Thoracic aorta (tissue), 2 donors: ENCODE measurements around the gene MEIS1. TPM values are rescaled to one million over a fixed set of nuclear protein-coding genes. Genes with fewer than 3 reads are reported as not detected.

Experiments
- ATAC-seq: fragments of 150-250 bp; one replicate; pipeline ENCODE4 v1.8.0; 2017; ENCODE audit warnings: low read depth; ENCODE audit not compliant: insufficient number of reproducible peaks, low FRiP score
- DNase-seq: peaks from one replicate; pipeline ENCODE4 v3.0.0-alpha.2; 2020; ENCODE audit warnings: low spot score
- H3K27ac ChIP-seq, 2 donors: fragments of 200-600 bp; sonication (generic); 1 replicate in 1 of 2; 2 replicates in 1 of 2; pipeline ENCODE4 v1.5.1; 2016; ENCODE audit warnings: mild to moderate bottlenecking in 2 of 2, moderate library complexity in 2 of 2
- H3K27me3 ChIP-seq: fragments of 200-600 bp; sonication (generic); replicated peaks from 2 replicates; pipeline ENCODE4 v1.6.0; 2016; ENCODE audit warnings: mild to moderate bottlenecking; ENCODE audit not compliant: insufficient read depth
- H3K36me3 ChIP-seq: fragments of 200-600 bp; sonication (generic); one replicate; pipeline ENCODE4 v1.5.1; 2016
- H3K4me1 ChIP-seq, 2 donors: fragments of 200-600 bp; sonication (generic); 1 replicate in 1 of 2; 2 replicates in 1 of 2; pipeline versions ENCODE4 v1.5.1 to v1.6.0; 2016; ENCODE audit warnings: low read depth in 2 of 2, mild to moderate bottlenecking in 1 of 2; ENCODE audit not compliant: control insufficient read depth in 1 of 2
- H3K4me3 ChIP-seq: fragments of 200-600 bp; sonication (generic); 2 replicates; pipeline ENCODE4 v1.5.1; 2016; ENCODE audit warnings: mild to moderate bottlenecking
- H3K9me3 ChIP-seq: fragments of 200-600 bp; sonication (generic); 2 replicates; pipeline ENCODE4 v1.5.1; 2016
- total RNA-seq, 2 donors: library from RNA; depleted of rRNA; stranded (reverse); fragments of >200 nt; gene quantifications; one replicate each; pipeline versions ENCODE4 v1.1.0 to v1.2.3, GENCODE V29; 2016
- TF ChIP-seq, protein P1 (sequence below): fragments of 200-600 bp; sonication (generic); IDR thresholded peaks from one replicate; pipeline ENCODE4 v1.5.1; 2019; ENCODE audit warnings: antibody characterized with exemption

Gene MEIS1
- total RNA-seq, 2 donors from 2014 or later: 29.4 to 58.4 TPM

DNA sequence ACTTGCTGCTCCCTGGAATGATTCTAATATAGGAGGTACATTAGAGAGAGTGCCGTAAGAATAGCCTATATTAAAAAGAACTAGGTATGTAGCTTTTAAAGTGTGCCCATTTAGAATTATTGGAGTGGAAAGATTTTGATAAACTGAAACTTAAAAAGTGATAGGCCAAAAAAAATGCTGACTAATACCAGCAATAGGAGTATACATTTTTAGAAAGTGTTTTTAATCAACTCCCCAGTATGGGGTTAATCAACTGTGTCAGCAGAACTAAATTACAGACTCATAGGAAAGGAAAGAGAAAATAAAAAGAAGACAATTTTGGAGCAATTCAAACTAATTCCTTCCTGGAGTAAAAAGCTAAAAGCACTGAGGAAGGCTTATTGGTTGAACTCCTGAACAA lies 13.3 kb upstream of the MEIS1 start:
- no peak for ATAC-seq
- Histone ChIP-seq H3K9me3 (no peaks in the 10 kb centered on the region), H3K27me3 (no peaks in the 10 kb centered on the region), H3K4me1 (peaks cover 6% of the 10 kb centered on the region in 2 donors), H3K27ac (no peak overlapping the region), H3K36me3 (no peaks in the 10 kb centered on the region), H3K4me3 (no peak overlapping the region)
- TF ChIP-seq, protein P1, sequence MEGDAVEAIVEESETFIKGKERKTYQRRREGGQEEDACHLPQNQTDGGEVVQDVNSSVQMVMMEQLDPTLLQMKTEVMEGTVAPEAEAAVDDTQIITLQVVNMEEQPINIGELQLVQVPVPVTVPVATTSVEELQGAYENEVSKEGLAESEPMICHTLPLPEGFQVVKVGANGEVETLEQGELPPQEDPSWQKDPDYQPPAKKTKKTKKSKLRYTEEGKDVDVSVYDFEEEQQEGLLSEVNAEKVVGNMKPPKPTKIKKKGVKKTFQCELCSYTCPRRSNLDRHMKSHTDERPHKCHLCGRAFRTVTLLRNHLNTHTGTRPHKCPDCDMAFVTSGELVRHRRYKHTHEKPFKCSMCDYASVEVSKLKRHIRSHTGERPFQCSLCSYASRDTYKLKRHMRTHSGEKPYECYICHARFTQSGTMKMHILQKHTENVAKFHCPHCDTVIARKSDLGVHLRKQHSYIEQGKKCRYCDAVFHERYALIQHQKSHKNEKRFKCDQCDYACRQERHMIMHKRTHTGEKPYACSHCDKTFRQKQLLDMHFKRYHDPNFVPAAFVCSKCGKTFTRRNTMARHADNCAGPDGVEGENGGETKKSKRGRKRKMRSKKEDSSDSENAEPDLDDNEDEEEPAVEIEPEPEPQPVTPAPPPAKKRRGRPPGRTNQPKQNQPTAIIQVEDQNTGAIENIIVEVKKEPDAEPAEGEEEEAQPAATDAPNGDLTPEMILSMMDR: no peak
- DNase-seq: no peak

- TF ChIP-seq, protein P1: no peak
- ATAC-seq (no peak), DNase-seq (no peak)
- no peak overlapping the region for H3K4me3 ChIP-seq
- no peak overlapping the region for H3K27ac ChIP-seq
- no peaks in the 10 kb centered on the region for H3K36me3 ChIP-seq
- H3K4me1 ChIP-seq: peaks cover 6% of the 10 kb centered on the region in 2 donors
- no peaks in the 10 kb centered on the region for H3K27me3 ChIP-seq
- H3K9me3 ChIP-seq: no peaks in the 10 kb centered on the region
Observed at GRCh38 chr2:66423391-66424124, 11.4 kb upstream of the MEIS1 start.

GRCh38 chr2:66426244-66427111 lies 8.4 kb upstream of the MEIS1 start:
- Histone ChIP-seq H3K27ac (no peak overlapping the region), H3K4me1 (peaks cover 6% of the 10 kb centered on the region in 2 donors), H3K4me3 (peak overlapping the region; percentile 65), H3K9me3 (no peaks in the 10 kb centered on the region), H3K27me3 (no peaks in the 10 kb centered on the region), H3K36me3 (no peaks in the 10 kb centered on the region)
- DNase-seq (no peak), ATAC-seq (no peak)
- TF ChIP-seq, protein P1: no peak

DNA sequence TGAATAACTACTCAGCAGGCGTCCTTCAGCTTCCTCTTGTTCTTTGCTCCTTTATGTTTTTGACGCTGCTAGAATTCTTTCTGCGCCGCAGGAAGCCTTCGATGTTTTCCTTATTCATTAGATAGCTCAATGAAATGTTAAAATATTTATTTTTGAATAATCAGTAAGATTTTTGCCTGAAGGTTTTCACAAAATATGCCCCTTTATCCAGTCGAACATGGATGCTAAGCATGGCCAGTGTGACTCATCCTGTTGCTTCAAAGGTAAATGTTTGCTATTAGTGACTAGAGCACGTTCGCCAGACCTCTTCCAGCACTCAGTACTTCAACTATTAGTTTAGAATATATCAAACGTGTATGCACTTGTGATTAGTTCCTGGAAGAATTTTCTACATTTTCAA lies 7.6 kb upstream of the MEIS1 start:
- Histone ChIP-seq H3K4me3 (no peak overlapping the region), H3K9me3 (no peaks in the 10 kb centered on the region), H3K27ac (no peak overlapping the region), H3K27me3 (no peaks in the 10 kb centered on the region), H3K4me1 (peaks cover 6% of the 10 kb centered on the region in 2 donors), H3K36me3 (no peaks in the 10 kb centered on the region)
- TF ChIP-seq, protein P1: no peak
- ATAC-seq (no peak), DNase-seq (no peak)

- Histone ChIP-seq H3K36me3 (no peaks in the 10 kb centered on the region), H3K4me1 (peaks cover 6% of the 10 kb centered on the region in 2 donors), H3K9me3 (no peaks in the 10 kb centered on the region), H3K4me3 (no peak overlapping the region), H3K27me3 (no peaks in the 10 kb centered on the region), H3K27ac (no peak overlapping the region)
- TF ChIP-seq, protein P1: peak; percentile 87
- DNase-seq (no peak), ATAC-seq (no peak)
Observed at GRCh38 chr2:66428986-66429612, 5.8 kb upstream of the MEIS1 start.
